Measurements from ENCODE around the gene MCOLN2.
"Not testable (repeated sequence)": the region's sequence is repeated elsewhere in the genome, so short reads cannot be mapped to it uniquely, and the experiment has no call there.

MCOLN2 gene

DNA sequence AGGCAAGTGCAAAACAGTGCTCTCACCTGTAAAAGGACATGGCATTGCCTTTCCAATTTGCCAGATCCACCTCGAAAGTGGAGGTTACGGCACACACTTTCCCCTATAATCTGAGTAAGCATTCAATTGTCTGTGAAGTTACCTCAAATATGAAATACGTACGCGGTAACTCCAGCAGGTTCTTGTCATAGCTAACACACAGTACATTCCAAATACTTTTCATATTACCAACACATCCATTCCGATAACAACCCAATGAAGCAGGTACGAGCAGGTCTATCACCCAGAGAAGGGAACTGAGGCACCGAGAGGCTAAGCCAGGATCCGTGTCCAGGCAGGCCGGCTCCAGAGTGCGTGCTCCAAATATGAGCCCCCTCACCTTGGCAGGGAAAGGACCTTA is 57.2 kb downstream of the MCOLN2 start:
- DNase-seq = no peak

DNA sequence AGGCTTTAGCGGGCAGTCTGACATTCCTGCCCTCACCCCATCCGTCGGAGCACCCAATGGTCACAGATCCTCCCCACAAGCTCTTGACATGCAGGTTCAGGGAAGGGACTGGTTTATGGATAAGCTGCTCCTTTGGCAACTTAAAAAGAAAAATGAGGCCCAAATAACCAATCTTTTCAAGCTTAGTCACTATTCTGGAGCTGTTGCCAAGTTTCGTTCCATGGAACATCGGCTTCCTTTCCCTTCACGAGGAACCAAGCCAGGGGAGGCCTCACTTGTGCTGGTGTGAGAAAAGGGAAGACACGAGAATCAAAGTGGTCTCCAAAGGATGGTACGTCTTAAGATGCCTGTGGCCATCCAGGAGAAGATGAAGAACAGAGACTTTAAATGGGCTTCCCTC is 57.8 kb downstream of the MCOLN2 start:
- no peak for DNase-seq

DNA sequence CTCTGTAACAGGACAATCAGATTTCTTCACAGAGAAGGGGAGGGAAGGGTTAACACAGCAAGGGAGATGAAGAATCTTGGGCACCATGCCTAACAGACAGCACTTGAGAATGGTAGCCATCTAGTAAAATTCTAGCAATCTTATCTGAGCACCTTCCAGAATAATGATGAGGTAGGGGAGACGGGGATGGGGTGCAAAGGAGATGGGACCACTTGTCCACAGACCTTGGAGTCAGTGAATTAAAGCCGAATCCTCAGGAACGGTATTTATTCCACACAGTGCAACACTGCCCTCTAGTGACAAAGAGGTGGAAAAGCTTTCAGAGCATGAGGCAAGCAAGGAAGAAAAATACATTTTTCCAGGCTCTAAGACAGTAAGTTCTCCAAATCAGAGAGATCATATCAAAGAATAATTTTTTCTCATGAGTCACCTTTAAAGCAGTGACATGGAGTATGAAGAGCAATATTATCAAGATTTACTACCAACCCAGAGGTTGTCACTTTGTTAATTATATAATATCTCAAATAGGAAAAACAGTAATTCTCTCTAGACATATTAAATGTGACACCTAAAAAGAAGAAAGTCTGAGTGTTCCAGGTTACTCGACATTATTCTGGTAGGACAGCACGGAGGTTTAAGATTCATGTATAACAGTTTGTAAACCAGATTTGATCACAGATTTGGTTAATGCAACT is 60.6 kb downstream of the MCOLN2 start:
- peak; percentile 44 for DNase-seq

DNA sequence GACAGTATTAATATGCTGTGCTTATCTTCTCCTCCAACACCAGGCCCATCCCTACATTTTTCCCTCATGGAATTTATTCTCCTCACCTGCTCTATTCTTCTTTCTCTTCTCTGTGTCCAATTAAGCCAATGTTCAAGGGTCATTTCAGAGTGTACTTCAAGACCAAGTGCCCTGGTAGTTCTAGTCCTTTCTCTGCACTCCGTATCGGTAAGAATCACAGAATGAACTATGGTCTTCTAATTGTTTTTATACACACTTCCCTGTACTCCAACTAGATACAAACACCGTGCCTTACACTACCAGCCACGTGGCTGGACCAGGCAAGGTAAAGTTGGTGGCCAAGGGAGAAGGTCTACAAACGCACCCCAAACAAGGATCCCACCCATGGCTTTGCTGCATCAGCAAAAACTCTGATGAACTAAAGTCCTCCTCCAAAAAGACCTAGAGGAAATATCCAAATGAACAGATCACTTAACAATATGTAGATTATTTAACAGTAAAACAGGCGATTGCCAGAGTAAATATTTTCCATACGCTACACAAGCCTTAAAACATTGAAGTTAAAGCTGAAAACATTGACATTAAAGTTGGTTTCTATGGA is 63.8 kb downstream of the MCOLN2 start:
- DNase-seq = no peak

DNA sequence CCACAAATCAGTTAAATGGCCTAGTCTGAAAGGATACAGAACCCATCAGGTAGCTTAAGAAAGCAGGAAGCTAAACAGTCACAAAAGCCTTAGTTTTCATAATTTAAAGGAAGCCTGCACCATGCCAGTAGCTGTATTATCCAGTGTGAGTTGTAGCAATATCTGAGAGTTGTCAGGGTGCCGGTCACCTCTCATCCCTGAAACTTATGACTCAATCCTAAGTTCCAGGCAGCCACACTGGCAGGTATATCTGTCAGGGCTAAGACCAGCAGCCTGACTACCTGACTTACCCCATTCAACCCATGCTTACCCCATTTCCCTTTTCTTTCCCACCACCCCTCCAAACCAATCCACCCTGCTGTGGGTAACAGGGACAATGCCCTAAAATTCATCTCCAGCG is 66.1 kb downstream of the MCOLN2 start:
- DNase-seq = no peak

DNA sequence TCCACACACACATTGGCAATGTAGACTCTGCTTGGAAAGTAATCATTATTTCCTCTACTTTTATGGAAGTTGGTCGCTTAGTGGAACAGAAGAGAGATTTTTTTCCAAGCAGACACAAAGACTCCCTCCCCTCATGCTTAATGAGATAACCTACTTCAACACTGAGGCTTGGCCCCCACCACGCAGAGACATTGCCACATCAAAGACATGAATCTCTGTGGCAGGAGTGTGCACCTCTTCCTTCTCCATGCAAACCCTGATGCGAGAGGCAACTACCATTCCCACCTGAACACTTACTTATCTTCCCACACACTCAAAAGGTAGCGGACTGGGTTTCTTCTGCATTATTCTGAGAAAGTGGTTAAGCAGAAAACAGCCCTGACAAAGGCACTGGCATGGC is 66.6 kb downstream of the MCOLN2 start:
- peak; percentile 37 for DNase-seq

DNA sequence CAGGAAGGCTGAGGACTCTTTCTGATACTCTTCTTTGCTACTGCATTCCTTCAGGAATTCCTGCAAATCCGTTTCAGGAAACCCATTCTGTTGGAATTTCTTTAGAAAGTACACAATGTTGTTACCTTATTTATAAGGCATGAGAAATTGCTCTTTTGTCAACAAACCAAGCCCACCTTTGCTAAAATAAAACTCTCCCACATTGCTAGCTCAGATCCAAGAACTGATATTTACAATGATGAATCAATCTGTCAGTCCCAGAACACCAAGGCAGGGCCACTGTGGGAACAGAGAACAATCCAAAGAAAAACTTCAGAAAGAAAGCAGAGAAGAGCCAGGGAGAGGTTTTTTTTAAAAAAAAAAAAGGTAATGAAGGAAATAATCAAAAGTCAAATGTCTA is 67.3 kb downstream of the MCOLN2 start:
- no peak for DNase-seq

DNA sequence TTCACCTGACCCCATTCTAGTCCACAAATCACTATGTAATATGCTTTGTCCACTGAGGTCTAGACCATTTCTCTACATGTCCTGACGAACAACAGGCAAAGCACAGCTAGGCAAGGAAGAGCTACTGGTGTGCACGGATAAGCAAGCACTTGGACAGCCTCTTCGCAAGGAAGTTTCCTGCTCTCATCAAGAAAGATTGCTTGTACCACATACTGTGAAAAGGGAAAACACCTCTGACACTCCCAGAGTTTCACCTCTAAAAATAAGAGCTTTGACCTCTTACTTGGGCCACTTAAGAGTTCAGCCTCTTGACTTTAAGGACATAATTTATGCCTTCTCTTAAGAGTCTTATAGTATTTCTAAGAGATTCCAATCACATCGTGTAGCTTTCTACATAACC is 67.9 kb downstream of the MCOLN2 start:
- no peak for DNase-seq

DNA sequence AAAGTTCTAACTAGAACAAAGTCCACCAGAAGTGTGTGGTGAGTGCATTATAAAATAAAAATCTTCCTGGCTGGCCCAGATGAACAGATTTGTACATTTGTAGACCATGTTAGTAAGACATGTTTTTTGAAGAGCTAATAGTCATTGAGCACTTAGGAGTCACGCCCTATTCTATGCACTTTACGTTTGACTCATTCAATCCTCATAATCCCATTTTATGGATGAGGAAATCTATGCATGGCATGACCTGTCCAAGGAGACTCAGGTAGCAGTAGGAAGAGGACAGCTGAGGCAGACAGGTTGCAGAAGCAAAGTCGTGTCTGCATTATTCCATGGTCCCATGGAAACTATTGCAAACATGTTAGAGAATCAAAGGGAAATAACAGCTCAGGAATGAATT is 73.6 kb downstream of the MCOLN2 start:
- DNase-seq = no peak

DNA sequence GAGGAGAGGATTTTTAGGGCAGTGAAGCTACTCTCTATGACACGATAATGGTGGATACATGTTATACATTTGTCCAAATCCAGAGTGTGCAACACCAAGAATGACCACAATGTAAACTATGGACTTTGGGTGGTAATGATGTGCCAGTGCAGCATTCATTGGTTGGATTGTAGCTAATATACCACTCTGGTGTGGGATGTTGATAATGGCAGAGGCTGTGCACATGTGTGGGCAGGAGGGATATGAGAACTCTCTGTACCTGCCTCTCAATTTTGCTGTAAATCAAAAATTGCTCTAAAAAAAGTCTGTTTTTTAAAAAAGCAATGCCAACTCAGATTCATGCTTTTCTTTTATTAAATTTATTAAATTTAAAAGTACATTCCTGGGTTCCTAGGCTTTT is 76.8 kb downstream of the MCOLN2 start:
- DNase-seq = no peak

DNA sequence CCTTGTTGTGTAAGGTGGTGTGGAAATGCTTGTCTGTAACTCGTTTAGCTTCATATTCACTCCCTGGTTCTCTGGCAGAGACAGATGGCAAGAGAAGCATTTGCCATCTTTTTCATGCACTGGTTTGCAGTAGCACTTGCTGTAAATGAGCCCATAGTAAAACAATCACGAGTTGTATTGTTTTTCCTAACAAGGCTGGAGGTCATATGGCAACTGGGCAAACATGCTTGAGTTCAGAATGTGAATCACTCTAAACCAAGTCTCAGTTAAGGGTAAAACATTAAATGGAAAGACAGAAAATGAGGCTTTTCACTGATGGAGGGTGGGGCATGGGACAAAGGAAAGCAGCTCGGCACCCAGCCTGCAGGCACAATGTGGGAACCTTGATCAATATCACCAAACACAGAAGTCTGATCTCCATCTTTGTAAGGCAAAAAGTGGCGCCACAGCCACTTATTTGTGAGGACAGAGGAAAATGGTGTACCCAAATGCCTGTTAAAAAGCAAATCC is 77.4 kb downstream of the MCOLN2 start:
- no peak for DNase-seq

DNA sequence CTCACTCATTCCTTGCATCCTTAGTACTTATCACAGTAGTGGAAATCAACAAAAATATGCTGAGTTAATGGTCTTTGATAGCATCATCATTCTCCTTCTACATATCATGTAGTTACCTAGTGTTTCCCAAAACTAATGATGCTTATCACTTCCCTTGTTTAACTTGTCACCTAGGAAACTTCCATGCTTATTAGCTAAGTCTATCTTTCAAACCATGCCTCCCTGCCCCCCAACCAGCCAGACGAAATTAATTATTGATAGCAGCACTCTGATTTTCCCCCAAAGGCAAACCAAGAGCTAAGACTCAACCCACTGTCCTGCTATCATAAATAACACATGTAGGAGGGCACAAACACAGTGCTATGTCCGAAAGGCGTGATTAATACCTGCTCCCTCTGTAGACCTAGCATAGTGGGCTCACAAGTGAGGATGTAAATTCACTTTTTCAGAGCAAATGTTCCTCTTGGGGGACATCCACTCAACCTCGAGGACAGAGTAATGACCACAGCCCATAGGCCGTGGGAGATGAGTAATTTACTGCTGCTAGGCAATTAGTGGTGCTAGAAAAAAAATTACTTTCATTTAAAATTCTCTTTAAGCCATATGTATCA is 78.1 kb downstream of the MCOLN2 start:
- no peak for DNase-seq

DNA sequence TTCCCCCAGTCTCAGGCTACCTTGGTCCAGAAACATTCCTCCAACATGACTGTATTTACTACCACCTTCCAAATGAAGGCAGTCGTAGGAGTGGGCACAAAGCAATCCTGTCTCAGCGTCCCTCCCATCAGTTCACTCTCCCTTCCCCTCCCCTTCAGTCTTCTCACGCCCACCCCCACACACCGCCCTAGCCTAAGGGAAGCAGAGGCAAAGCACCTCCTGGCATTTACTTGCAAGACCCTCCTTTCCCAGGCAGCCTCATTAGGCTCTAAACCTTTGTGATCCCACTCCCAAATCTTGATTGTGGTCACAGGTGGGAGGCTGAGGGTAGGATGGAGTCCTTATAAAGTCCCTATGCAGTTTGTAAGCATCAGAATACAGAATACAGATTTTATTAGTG is 80.0 kb downstream of the MCOLN2 start:
- DNase-seq = no peak

DNA sequence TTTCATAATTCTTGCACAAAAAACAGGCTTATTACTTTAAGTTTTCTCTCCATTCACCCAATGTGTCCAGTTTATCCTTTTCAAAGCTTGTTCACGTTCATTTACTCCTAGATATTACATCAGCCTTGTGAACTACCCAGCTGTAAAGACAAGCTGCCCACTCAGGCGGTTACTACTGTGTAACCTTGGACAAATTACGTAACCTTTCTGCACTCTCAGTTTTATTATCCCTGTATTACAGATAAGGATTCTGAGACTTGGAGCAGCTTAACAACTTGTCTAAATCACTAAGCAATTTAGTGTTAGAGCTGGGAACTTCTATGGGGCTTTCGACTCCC is 83.4 kb downstream of the MCOLN2 start:
- no peak for DNase-seq

DNA sequence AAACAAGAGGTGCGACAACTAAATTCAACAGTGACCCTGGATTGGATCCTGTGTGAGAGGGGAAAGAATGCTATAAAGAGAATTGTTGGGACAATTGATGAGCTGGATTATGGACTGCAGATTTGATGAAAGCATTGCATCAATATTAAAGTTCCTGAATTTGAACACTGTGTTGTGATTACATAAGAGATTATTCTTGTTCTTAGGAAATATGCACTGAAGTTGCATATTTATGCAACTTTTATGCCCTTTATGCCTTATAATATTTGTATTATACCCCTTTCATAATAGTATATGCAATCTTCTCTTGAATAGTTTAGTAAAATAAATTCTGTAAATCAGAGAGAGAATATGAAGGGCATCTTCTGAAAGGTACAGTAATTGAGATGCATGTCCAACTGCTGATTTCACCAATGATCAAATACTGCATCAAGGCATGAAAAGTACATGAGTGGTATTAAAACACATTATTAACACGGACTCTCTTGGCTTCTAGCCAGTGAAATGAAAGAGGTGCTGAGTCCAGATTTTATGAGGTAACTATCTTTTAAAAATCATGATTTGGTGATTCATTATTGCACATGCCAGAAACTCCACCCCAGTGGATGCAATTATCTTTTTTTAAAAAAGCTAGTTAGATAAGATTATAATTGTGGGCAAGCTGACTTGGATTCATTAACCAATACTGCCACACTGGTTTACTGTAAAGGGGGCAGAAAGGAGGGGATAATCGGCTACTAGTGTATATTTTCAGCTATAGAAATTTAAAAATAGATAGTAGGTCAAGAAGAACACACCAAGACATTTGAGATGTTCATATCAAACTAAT is 84.0 kb downstream of the MCOLN2 start:
- no peak for DNase-seq

DNA sequence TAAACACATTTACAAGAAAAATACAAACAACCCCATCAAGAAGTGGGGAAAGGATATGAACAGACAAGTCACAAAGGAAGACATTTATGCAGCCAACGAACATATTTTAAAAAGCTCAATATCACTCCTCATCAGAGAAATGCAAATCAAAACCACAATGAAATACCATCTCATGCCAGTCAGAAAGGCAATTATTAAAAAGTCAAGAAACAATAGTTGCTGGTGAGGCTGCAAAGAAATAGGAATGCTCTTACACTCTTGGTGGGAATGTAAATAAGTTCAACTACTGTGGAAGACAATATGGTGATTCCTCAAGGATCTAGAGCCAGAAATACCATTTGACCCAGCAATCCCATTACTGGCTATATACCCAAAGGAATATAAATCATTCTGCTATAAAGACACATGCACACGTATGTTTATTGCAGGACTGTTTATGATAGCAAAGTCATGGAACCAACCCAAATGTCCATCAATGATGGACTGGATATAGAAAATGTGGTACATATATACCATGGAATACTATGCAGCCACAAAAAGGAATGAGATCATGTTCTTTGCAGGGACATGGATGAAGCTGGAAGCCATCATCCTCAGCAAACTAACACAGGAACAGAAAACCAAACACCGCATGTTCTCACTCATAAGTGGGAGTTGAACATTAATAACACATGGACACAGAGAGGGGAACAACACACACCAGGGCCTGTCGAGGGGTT is 88.0 kb downstream of the MCOLN2 start:
- DNase-seq = not testable (repeated sequence)

DNA sequence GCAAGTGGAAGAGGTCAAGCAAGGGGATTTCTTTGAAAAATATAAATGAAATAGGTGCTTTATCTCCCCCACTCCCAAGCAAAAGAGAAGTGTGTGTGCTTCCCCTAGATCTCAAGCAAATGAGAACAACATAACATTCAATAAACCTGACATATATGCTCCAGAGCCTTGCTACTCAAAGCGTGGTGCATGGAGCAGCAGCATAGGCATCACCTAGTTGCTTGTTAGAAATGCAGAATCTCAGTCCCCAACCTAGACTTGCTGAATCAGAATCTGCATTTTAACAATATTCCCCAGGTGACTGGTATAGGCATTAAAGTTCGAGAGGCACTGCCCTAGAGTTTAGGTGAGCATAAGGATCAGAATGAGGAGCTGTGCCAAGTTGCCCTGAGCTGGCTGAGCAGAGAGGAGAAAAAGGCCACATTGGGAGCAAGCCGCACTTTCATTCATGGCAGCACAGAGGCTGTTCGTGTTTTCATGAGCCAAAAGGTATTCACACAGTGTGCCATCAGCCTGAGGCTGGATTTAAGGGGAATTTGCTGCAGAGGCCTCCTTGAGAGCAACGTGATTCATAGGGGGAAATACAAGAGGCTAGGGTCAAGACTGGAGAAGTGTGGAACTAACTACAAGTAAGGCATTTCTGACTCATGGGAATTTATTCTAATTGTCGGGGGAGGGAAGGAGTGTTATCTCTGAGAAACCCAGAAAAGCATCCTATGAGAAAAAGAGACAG is 89.7 kb downstream of the MCOLN2 start:
- DNase-seq = no peak

DNA sequence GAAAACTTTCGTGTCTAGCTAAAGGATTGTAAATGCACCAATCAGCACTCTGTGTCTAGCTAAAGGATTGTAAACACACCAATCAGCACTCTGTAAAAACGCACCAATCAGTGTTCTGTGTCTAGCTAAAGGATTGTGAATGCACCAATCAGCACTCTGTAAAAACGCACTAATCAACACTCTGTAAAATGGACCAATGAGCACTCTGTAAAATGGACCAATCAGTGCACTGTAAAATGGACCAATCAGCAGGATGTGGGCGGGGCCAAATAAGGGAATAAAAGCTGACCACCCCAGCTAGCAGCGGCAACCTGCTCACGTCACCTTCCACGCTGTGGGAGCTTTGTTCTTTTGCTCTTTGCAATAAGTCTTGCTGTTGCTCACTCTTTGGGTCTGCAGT is 94.2 kb downstream of the MCOLN2 start:
- not testable (repeated sequence) for DNase-seq

DNA sequence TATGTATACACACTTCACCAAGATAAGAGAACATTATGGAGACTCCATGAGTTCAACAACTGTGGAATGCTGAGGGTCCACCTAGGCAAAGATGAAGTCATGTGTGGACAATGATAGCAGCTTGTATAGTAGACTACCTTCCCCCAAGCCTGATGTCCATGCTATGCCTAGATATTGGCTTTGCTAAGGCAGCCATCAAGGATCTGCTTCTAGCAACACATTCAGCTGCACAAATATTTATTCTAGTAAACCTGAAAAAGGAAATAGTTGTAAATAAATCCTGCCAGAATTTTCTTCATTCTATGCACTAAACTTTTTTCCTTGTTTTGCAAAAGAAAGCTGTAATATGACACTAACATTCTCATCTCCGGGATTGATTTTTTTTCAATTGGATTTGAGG is 96.9 kb downstream of the MCOLN2 start:
- no peak for DNase-seq

DNA sequence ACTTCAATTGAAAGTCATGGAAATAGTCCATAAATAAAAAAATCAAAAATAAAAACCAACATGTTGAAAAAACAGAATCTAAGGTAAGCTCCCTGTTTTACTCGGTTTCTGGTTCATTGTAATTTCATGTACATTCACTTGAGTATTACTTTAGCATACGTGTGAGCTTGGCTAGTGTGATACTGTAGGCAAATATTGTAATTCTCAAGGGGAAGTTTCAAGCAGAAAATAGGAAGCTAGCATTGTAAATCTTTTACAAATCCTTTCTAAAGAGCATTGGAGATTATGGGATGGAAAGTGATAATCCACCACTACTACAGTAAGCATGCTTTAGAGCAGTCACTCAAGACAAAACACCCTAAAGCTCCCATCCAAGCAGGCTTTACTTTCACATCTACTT is 100.6 kb downstream of the MCOLN2 start:
- DNase-seq = no peak

DNA sequence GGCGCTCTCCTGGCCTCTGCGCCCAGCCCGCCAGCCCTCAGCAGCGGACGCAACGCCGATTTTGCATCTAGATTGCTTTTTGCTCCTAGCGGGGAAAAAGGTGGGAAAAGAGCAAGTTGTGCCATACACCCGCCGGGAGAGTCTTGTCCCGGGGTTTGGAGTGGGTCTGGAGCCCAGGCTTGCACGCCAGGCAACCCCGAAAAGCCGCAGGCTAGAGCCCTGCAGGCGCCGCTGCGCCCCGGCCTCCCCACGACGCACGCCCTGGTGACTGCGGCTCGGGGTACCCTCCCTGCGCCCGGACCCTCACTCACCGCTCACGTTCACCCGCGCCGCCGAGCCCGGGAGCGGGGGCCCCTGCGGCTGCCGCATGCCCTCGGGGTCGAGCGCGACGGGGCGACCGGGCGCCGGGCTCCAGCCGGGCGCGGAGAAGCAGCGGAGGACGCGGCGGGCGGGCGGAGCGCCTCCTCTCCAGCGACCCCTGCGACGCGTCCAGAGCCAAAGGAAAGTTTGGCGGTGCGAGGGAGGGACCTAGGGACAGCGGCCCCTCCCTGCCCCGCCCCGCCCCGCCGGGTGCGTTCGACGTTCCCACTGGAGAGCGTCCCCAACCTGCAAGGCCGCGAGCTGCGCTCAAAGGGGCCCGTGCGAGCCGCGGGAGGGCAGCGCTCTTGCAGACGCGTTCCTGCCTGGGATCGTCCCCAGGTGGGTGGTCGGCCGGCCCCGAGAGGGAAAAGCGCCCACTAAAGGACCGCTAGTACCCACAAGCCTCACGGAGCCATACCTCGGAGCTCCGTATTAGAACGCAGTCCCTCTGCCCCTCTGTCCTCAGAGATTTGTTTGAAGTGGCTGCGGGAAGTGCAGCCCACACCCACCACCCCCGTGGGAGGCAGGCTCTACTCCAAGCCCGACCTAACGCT is 104.0 kb downstream of the MCOLN2 start, which contains the start of gene LPAR3:
Gene LPAR3, minus strand, starts transcription at position 502 of the 914 bp plus-strand sequence. CDS start 27,086 bp downstream, outside the sequence.
- DNase-seq = peak; percentile 17
